PC-3 (cell line): ENCODE measurements around the gene CYTH4. TPM values are rescaled to one million over a fixed set of nuclear protein-coding genes. Genes with fewer than 3 reads are reported as not detected.

Experiments used
- ATAC-seq: fragments of 200-7000 bp; cut with Tn5 transposase; 2 replicates; pipeline ENCODE4 v1.9.1; 2020; ENCODE audit warnings: mild to moderate bottlenecking, moderate library complexity
- BruUV-seq: library from RNA; stranded (reverse); fragments of 400-500 nt; replicated peaks from 2 replicates; lab custom pipeline; 2021; lab: Mats Ljungman, UMichigan
- CTCF ChIA-PET: fragments of 300-600 bp; sonication (Branson Sonifier 250); formaldehyde crosslinking; loops from one replicate; lab custom pipeline; 2022; ENCODE audit warnings: antibody characterized with exemption; lab: Charles Lee
- POLR2A ChIA-PET: fragments of 300-600 bp; sonication (Branson Sonifier 250); formaldehyde crosslinking; loops from one replicate; lab custom pipeline; 2022; ENCODE audit warnings: antibody characterized with exemption; ENCODE audit not compliant: unreplicated experiment; lab: Charles Lee
- DNase-seq: peaks from one replicate; pipeline ENCODE4 v3.0.0-alpha.2; 2015
- H2AFZ ChIP-seq: fragments of 300-600 bp; sonication (generic); 2 replicates; pipeline ENCODE4 v1.6.0; 2016; ENCODE audit warnings: antibody characterized with exemption, low read length
- H3F3A ChIP-seq: fragments of 300-600 bp; sonication (generic); one replicate; pipeline ENCODE4 v1.6.0; 2017; ENCODE audit warnings: antibody characterized with exemption, low read length, control low read depth, mild to moderate bottlenecking; ENCODE audit not compliant: unreplicated experiment
- H3K27ac ChIP-seq: fragments of 300-600 bp; sonication (generic); 2 replicates; pipeline ENCODE4 v1.5.1; 2016; ENCODE audit warnings: mild to moderate bottlenecking, low read length
- H3K27me3 ChIP-seq: fragments of 300-600 bp; sonication (generic); 2 replicates; pipeline ENCODE4 v1.6.1; 2016; ENCODE audit warnings: low read length, mixed read lengths
- H3K36me3 ChIP-seq: fragments of 300-600 bp; sonication (generic); 2 replicates; pipeline ENCODE4 v1.6.1; 2016; ENCODE audit warnings: low read depth, mixed run types, low read length, mixed read lengths
- H3K4me1 ChIP-seq: fragments of 300-600 bp; sonication (generic); 2 replicates; pipeline ENCODE4 v1.5.1; 2016; ENCODE audit warnings: low read length; ENCODE audit not compliant: insufficient read depth
- H3K4me2 ChIP-seq: fragments of 300-600 bp; sonication (generic); 2 replicates; pipeline ENCODE4 v1.6.0; 2016; ENCODE audit warnings: low read length
- H3K4me3 ChIP-seq: fragments of 300-600 bp; sonication (generic); 2 replicates; pipeline ENCODE4 v1.5.1; 2016; ENCODE audit warnings: mild to moderate bottlenecking, low read length, mixed read lengths
- H3K79me2 ChIP-seq: fragments of 300-600 bp; sonication (generic); 2 replicates; pipeline ENCODE4 v1.6.1; 2017; ENCODE audit warnings: low read length, mixed read lengths
- H3K9ac ChIP-seq: fragments of 300-600 bp; sonication (generic); 2 replicates; pipeline ENCODE4 v1.6.0; 2016; ENCODE audit warnings: mild to moderate bottlenecking, low read length
- H3K9me2 ChIP-seq: fragments of 300-600 bp; sonication (generic); replicated peaks from 2 replicates; pipeline ENCODE4 v1.6.1; 2016; ENCODE audit warnings: mixed run types, low read length, mixed read lengths
- H3K9me3 ChIP-seq: fragments of 300-600 bp; sonication (generic); 2 replicates; pipeline ENCODE4 v1.6.1; 2016; ENCODE audit warnings: low read length, mixed read lengths
- H4K20me1 ChIP-seq: fragments of 300-600 bp; sonication (generic); 2 replicates; pipeline ENCODE4 v1.6.1; 2016; ENCODE audit warnings: low read length, mixed read lengths
- CTCF ChIP-seq: fragments of 300-600 bp; sonication (generic); conservative IDR thresholded peaks from 2 replicates; pipeline ENCODE4 v1.5.1; 2017; ENCODE audit warnings: antibody characterized with exemption, low read depth, mild to moderate bottlenecking, low read length
- EZH2 ChIP-seq: fragments of 300-600 bp; sonication (generic); IDR thresholded peaks from one replicate; pipeline ENCODE4 v1.6.1; 2017; ENCODE audit warnings: antibody characterized with exemption, mild to moderate bottlenecking, low read length; ENCODE audit not compliant: unreplicated experiment
- EZH2phosphoT487 ChIP-seq: fragments of 300-600 bp; sonication (generic); IDR thresholded peaks from 2 replicates; pipeline ENCODE4 v1.6.1; 2018; ENCODE audit warnings: mild to moderate bottlenecking, antibody characterized with exemption, low read length, borderline replicate concordance
- intact Hi-C: fragments of 100-400 bp; cut with micrococcal nuclease; formaldehyde crosslinking; loops from 2 replicates; pipeline ENCODE4 v1.9.0; 2023
- total RNA-seq: library from RNA; depleted of rRNA; stranded (reverse); fragments of >200 nt; gene quantifications from 2 replicates; pipeline ENCODE4 v1.2.3, GENCODE V29; 2014

CYTH4 gene
- total RNA-seq, 1 experiment from 2014 or later: 1.9 TPM

GRCh38 chr22:37294747-37295146 lies 12.4 kb downstream of the CYTH4 start:
- no peak for ATAC-seq
- H3K9me3 ChIP-seq: no peaks in the 10 kb centered on the region
- CTCF ChIA-PET: no interaction called here

GRCh38 chr22:37295213-37295886 lies 13.0 kb downstream of the CYTH4 start:
- DNase-seq (peak; percentile 30), ATAC-seq (no peak)
- no peak overlapping the region for H2AFZ ChIP-seq
- CTCF ChIA-PET: interaction anchor here (1.0 kb wide), 1 partner anchor 177 kb away, joined by 3 read pairs; no protein-coding TSS in a partner anchor
- no peak overlapping the region for H3K27ac ChIP-seq
- H3K4me3 ChIP-seq: no peak overlapping the region
- no peaks in the 10 kb centered on the region for H3K36me3 ChIP-seq
- intact Hi-C loops: no loop called here
- TF ChIP-seq CTCF: no peak
- no peak for TF ChIP-seq EZH2phosphoT487
- TF ChIP-seq EZH2: no peak
- no TSS peak for BruUV-seq
- H3K9me2 ChIP-seq: no peaks in the 10 kb centered on the region
- no peaks in the 10 kb centered on the region for H3K27me3 ChIP-seq
- H3K79me2 ChIP-seq: no peaks in the 10 kb centered on the region
- POLR2A ChIA-PET: no interaction called here
- H3K4me1 ChIP-seq: peaks cover 20% of the 10 kb centered on the region
- H4K20me1 ChIP-seq: no peaks in the 10 kb centered on the region
- no peak overlapping the region for H3K4me2 ChIP-seq
- no peaks in the 10 kb centered on the region for H3F3A ChIP-seq
- no peak overlapping the region for H3K9ac ChIP-seq
- H3K9me3 ChIP-seq: no peaks in the 10 kb centered on the region

More at GRCh38 chr22:37294747-37295146, 12.4 kb downstream of the CYTH4 start:
- no TSS peak for BruUV-seq
- Histone ChIP-seq H3K27ac (no peak overlapping the region), H3K36me3 (no peaks in the 10 kb centered on the region), H3K9me2 (no peaks in the 10 kb centered on the region), H2AFZ (no peak overlapping the region), H3K4me2 (no peak overlapping the region), H3K27me3 (no peaks in the 10 kb centered on the region), H3K9ac (no peak overlapping the region), H3K4me1 (peaks cover 22% of the 10 kb centered on the region), H3K4me3 (no peak overlapping the region), H3K79me2 (no peaks in the 10 kb centered on the region), H3F3A (no peaks in the 10 kb centered on the region), H4K20me1 (no peaks in the 10 kb centered on the region)
- no peak for DNase-seq
- intact Hi-C loops: no loop called here
- TF ChIP-seq EZH2 (no peak), CTCF (no peak), EZH2phosphoT487 (no peak)
- POLR2A ChIA-PET: no interaction called here

GRCh38 chr22:37295946-37296345 lies 13.6 kb downstream of the CYTH4 start:
- H3K4me3 ChIP-seq: no peak overlapping the region
- TF ChIP-seq CTCF: no peak
- TF ChIP-seq EZH2: no peak
- no peak for TF ChIP-seq EZH2phosphoT487
- no peaks in the 10 kb centered on the region for H3F3A ChIP-seq
- no peaks in the 10 kb centered on the region for H3K79me2 ChIP-seq
- H4K20me1 ChIP-seq: no peaks in the 10 kb centered on the region
- CTCF ChIA-PET: interaction anchor here (1.0 kb wide), 1 partner anchor 177 kb away, joined by 3 read pairs; no protein-coding TSS in a partner anchor
- no peaks in the 10 kb centered on the region for H3K9me3 ChIP-seq
- H3K9me2 ChIP-seq: no peaks in the 10 kb centered on the region
- no peak overlapping the region for H3K4me2 ChIP-seq
- H3K27ac ChIP-seq: no peak overlapping the region
- intact Hi-C loops: no loop called here
- H3K9ac ChIP-seq: no peak overlapping the region
- no peaks in the 10 kb centered on the region for H3K36me3 ChIP-seq
- H3K4me1 ChIP-seq: peaks cover 14% of the 10 kb centered on the region
- POLR2A ChIA-PET: no interaction called here
- BruUV-seq: no TSS peak
- H2AFZ ChIP-seq: no peak overlapping the region
- ATAC-seq (no peak), DNase-seq (no peak)
- no peaks in the 10 kb centered on the region for H3K27me3 ChIP-seq
